ENCODE data around the gene ARV1. TPM values are rescaled to one million over a fixed set of nuclear protein-coding genes. Genes with fewer than 3 reads are reported as not detected.

The ARV1 gene
- total RNA-seq, 4 donors from 2014 or later, result 7.1 to 37.3 (median 18.4) TPM

DNA sequence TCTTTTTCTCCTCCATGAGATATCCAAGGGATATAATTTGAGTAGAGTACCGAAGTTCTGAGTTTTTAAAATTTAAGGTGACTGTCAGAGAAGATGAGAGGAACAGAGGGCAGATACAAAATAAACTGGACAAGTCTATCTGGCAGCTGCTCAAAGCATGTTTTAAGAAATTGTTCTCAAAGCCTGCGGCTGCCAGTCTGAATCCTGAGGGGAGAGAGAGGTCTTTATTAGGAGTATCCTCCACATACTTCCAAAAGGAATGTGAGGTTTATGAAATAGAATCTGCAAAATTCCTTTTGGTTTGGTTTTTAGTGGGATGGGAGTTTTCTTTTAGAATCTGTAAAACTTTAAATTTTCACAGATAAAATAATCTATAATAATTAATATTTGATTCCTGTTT, 41.5 kb upstream of the ARV1 start:
- no peak overlapping the region for H3K27ac ChIP-seq
- 83 to 86% methylated on average over 2 of the region's 2 CpGs for WGBS, 2 donors (ENCODE audit: low coverage in 1 of 2)
- no peak overlapping the region for H3K4me3 ChIP-seq
- no peak for DNase-seq
- TF ChIP-seq POLR2AphosphoS5 (IDR thresholded peaks at IDR 0.05), result no peak
- no peak for TF ChIP-seq CTCF (IDR thresholded peaks at IDR 0.05)
- no peak for TF ChIP-seq POLR2A (IDR thresholded peaks at IDR 0.05)
- no peak for TF ChIP-seq EP300 (IDR thresholded peaks at IDR 0.05; ENCODE audit: low read depth)
- H3K27me3 ChIP-seq, result no peaks in the 10 kb centered on the region
- H3K36me3 ChIP-seq, result peaks cover 0 to 9% (median 0%) of the 10 kb centered on the region in 4 donors
- in situ Hi-C loops (cut with MboI; ENCODE audit: low pct_ligation_motif_present in 1 of 4, low pct_unique_long_range_greater_than_20kb in 1 of 4, low sequenced_read_pairs in 3 of 4), result no loop called here
- intact Hi-C loops (cut with DNase I; ENCODE audit: low total_unique reads), result no loop called here
- peaks cover 0 to 30% (median 6%) of the 10 kb centered on the region in 4 donors for H3K4me1 ChIP-seq
- H3K9me3 ChIP-seq, result no peaks in the 10 kb centered on the region

DNA sequence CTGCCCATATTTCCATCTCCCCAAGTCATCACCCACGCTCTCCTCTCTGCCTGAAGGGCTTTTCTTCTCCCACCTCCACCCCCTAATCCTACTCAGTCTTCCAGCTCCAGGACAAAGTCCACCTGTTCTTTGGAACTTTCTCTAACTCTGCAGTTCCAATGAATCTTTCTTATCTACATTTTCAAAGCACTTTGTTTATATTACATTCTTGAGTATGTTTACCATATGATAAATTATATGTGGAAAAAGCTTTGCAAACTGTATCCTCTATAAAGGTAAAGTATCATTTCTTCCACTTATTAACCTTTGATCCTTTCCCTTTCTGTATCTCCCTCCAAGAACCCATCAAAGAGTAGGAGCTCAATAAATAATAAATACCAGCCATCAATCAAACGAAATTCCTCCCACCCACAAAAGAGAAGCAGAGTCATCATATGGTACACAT, 39.9 kb upstream of the ARV1 start:
- Histone ChIP-seq H3K4me3 (no peak overlapping the region), H3K27me3 (no peaks in the 10 kb centered on the region), H3K4me1 (peaks cover 0 to 30% (median 6%) of the 10 kb centered on the region in 4 donors), H3K27ac (peak overlapping the region in 1 of 4 donors; percentile 40), H3K36me3 (peaks cover 0 to 13% (median 4%) of the 10 kb centered on the region in 4 donors), H3K9me3 (no peaks in the 10 kb centered on the region)
- no peak for DNase-seq
- TF ChIP-seq POLR2AphosphoS5 (IDR thresholded peaks at IDR 0.05) (no peak), EP300 (IDR thresholded peaks at IDR 0.05; ENCODE audit: low read depth) (no peak), CTCF (IDR thresholded peaks at IDR 0.05) (no peak), POLR2A (IDR thresholded peaks at IDR 0.05) (no peak)
- intact Hi-C loops (cut with DNase I; ENCODE audit: low total_unique reads), result no loop called here
- 34 to 55% methylated on average over 2 of the region's 2 CpGs for WGBS, 2 donors (ENCODE audit: low coverage in 1 of 2)
- in situ Hi-C loops (cut with MboI; ENCODE audit: low pct_ligation_motif_present in 1 of 4, low pct_unique_long_range_greater_than_20kb in 1 of 4, low sequenced_read_pairs in 3 of 4), result no loop called here

DNA sequence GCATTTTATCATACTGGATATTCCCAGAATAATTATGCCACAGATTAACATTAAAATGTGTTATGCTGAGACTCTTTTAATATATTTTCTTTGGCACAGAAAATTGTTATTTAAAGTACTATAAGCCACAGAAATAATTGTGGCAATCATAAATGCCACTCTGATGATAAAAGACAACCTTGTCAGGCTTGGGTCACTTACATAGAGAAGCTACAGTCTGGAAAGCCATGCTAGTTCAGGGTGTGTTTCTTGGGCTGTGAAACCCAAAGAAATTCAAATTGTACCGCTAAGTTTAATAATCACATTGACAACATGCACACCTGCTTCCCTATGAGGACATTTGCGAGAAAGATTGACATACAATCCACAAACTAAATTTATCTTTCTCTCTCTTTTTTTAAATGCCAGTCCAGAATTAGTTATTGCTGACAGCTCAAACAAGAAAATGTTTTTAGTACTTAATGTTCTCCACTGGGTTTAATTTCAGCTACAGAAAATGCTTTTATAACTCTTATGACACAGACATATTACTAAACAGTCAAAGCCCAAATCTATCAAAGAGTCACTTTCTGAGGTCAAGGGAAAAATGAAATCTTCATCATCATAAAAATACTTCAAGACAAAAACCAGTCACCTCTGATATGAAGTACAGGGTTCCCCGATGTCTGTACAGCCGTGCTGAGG, 38.9 kb upstream of the ARV1 start:
- H3K36me3 ChIP-seq, result peaks cover 0 to 14% (median 6%) of the 10 kb centered on the region in 4 donors
- intact Hi-C loops (cut with DNase I; ENCODE audit: low total_unique reads), result no loop called here
- H3K27me3 ChIP-seq, result no peaks in the 10 kb centered on the region
- TF ChIP-seq POLR2A (IDR thresholded peaks at IDR 0.05) (no peak), POLR2AphosphoS5 (IDR thresholded peaks at IDR 0.05) (no peak), EP300 (IDR thresholded peaks at IDR 0.05; ENCODE audit: low read depth) (no peak), CTCF (IDR thresholded peaks at IDR 0.05) (no peak)
- WGBS, 2 donors (ENCODE audit: low coverage in 1 of 2), result 76 to 82% methylated on average over 4 of the region's 4 CpGs
- in situ Hi-C loops (cut with MboI; ENCODE audit: low pct_ligation_motif_present in 1 of 4, low pct_unique_long_range_greater_than_20kb in 1 of 4, low sequenced_read_pairs in 3 of 4), result no loop called here
- H3K27ac ChIP-seq, result no peak overlapping the region
- no peak overlapping the region for H3K4me3 ChIP-seq
- peaks cover 0 to 30% (median 6%) of the 10 kb centered on the region in 4 donors for H3K4me1 ChIP-seq
- DNase-seq, result no peak
- no peaks in the 10 kb centered on the region for H3K9me3 ChIP-seq

DNA sequence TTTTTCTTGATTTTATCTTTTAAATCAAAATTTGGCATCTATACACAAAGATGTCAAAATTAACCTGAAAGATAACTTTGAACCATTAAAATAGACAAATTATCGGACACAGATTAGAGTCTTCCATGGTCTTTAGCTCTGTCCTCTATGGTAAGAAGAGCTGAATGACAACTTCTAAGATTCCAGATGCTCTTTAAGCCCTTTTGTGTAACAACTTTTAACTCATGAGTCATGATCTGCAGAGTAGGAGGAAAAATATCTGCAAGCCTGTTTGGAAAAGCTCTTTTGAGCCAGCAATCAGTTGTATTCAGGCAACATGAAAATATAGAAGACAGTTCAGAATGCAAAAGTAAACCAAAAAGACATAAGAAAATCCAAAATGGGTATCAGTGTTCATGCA, 38.0 kb upstream of the ARV1 start:
- TF ChIP-seq CTCF (IDR thresholded peaks at IDR 0.05), result no peak
- TF ChIP-seq POLR2A (IDR thresholded peaks at IDR 0.05), result no peak
- no peak for TF ChIP-seq POLR2AphosphoS5 (IDR thresholded peaks at IDR 0.05)
- TF ChIP-seq EP300 (IDR thresholded peaks at IDR 0.05; ENCODE audit: low read depth), result no peak
- WGBS, 2 donors (ENCODE audit: low coverage in 1 of 2), result 95 to 100% methylated on average over 1 of the region's 1 CpG
- DNase-seq, result no peak
- intact Hi-C loops (cut with DNase I; ENCODE audit: low total_unique reads), result no loop called here
- no peak overlapping the region for H3K27ac ChIP-seq
- no peaks in the 10 kb centered on the region for H3K27me3 ChIP-seq
- no peak overlapping the region for H3K4me3 ChIP-seq
- H3K9me3 ChIP-seq, result no peaks in the 10 kb centered on the region
- peaks cover 0 to 21% (median 6%) of the 10 kb centered on the region in 4 donors for H3K36me3 ChIP-seq
- peaks cover 0 to 29% (median 6%) of the 10 kb centered on the region in 4 donors for H3K4me1 ChIP-seq
- in situ Hi-C loops (cut with MboI; ENCODE audit: low pct_ligation_motif_present in 1 of 4, low pct_unique_long_range_greater_than_20kb in 1 of 4, low sequenced_read_pairs in 3 of 4), result no loop called here
